ENCODE data around the gene ARHGAP23.

ARHGAP23 gene

DNA sequence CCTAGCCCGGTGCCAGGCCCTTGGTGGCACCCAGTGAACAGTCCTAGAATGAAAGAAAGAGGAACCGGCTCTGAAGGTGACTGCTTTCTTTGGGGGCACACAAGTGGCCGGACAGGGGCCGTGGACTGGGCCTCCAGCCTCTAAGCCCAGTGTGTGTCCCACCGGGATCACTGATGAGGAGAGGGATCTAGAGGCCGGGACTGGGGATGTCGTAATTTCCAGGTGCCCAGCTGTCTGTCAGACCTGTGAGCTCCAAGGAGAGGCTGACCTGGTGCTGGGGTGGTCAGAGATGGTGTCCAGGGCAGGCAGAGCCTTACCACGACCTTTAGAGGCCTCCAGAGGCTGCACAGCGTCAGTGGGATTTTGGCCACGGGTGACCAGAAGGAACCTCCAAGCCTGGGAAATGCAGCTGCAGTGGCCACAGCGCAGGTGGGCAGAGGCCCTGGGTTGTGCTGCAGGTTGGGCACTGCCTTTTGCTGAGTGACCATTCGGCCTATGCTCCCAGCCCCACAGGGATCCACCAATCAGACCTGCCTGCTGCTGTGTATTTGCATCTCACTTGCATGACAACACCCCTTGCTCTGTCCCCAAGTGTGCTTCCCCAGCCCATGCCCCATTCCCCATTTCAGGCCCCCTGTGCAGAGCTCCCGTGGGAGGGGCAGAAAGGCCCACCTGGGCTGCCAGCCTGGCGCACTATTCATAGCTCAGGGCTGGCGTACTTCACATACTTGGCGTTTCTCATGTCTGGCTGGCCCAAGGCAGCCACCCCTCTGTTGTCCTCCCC, 12.5 kb downstream of the ARHGAP23 start:
- DNase-seq, result no peak

DNA sequence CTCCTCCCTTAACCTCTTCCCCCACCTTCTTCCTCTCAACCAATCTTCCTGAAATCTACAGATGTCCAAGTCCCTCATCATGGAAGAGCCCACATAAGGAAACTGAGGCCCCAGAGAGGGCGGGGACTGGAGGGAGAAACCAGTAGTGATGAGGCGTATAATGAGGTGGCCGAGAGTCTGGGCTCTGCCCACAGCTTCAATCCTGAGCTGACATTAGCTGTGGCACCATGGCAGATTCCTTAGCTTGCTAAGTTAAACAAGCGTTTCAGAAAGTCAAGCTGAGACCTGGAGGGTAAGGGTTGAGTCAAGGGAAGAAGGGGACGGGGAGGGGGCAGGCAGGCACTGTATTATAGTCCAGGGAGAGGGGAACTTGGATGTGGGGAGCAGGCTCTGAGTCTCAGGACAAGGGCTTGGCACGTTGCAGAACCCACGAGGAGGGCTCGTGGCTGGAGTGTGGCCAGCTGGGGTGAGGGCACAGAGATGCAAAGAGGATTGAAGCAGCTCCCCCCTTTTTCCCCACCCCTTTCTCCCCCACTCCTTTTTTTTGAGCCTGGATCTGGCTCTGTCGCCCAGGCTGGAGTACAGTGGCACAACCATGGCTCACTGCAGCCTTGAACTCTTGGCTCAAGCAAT, 13.3 kb downstream of the ARHGAP23 start:
- DNase-seq, result peak in 14 of 56 donors; percentile 16 to 56 (median 32)

GRCh38 chr17:38442548-38442947, 14.3 kb downstream of the ARHGAP23 start:
- DNase-seq, result no peak

- no peak for DNase-seq
These were observed 15.2 kb downstream of the ARHGAP23 start for GRCh38 chr17:38443356-38444031.

GRCh38 chr17:38444151-38444550, 15.9 kb downstream of the ARHGAP23 start:
- peak in 51 of 56 donors; percentile 18 to 87 (median 55) for DNase-seq

DNA sequence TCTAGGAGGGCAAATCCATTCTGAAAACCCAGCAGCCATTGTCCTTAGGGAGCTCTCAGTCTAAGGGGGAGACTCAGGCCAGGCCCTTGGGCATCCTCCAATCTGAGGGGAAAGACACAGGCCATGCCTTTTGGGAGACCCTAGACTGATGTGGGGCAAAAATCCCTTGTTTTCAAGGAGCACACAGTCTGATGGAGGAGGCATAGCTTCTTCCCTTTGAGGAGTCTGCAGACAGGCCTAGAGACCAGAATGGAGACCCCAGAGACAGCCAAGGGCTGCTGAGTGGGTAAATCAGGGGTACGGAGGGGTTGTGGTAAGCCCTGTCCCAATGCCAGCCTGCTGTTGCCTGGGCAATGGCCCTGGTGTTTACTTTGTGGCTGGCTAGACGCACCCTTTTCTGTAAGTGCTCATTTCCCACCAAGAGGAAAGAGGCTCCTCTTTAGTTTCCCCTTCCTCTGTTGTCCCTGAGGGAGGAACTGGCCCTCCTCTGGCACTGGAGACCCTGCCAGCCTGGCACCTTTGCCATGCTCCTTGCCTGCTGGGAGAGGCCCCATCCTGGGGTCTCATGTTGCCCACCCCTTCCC, 19.3 kb downstream of the ARHGAP23 start:
- DNase-seq, result no peak

DNA sequence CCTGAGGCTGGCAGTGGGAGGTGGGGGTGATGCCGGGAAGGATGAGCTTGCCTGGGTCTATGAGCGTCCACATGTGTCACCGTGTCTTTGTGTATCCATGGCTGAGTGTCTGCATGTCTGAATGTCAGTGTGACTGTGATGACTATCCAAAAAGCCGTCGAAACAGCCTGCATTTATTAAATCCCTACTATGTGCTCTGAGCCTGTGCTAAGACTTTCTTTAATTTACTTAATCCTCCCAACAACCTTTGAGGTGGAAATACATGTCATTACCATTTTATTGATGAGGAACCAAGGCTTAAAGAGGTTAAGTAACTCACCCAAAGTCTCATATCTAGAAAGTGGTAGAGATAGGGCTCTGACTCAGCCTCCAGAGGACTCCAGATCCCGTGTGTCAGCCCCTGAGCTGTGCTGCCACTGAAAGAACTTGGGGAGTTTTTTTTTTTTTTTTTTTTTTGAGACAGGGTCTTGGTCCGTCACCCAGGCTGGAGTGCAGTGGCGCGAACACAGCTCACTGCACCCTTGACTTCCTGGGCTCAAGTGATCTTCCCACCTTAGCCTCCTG, 20.0 kb downstream of the ARHGAP23 start:
- no peak for DNase-seq

GRCh38 chr17:38449364-38449763, 21.1 kb downstream of the ARHGAP23 start:
- DNase-seq, result no peak

DNA sequence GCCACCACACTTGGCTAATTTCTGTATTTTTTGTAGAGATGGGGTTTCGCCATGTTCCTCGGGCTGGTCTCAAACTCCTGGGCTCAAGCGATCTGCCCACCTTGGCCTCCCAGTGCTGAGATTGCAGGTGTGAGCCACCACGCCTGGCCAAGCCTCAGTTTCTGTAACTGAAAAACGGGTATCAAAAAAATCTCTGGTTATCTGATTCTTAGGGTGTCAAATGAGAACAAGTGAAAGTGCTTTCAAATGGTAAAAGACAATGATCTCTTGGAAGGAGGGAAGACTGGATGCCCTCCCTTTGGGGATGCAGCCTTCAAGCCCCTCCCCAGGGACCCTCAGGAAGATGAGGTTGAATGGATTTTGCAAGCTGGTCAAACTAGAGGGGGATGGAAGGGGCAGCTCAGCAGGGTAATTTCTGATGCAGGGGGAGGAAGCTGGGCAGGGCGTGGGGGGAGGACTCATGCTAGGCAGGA, 22.3 kb downstream of the ARHGAP23 start:
- no peak for DNase-seq

DNA sequence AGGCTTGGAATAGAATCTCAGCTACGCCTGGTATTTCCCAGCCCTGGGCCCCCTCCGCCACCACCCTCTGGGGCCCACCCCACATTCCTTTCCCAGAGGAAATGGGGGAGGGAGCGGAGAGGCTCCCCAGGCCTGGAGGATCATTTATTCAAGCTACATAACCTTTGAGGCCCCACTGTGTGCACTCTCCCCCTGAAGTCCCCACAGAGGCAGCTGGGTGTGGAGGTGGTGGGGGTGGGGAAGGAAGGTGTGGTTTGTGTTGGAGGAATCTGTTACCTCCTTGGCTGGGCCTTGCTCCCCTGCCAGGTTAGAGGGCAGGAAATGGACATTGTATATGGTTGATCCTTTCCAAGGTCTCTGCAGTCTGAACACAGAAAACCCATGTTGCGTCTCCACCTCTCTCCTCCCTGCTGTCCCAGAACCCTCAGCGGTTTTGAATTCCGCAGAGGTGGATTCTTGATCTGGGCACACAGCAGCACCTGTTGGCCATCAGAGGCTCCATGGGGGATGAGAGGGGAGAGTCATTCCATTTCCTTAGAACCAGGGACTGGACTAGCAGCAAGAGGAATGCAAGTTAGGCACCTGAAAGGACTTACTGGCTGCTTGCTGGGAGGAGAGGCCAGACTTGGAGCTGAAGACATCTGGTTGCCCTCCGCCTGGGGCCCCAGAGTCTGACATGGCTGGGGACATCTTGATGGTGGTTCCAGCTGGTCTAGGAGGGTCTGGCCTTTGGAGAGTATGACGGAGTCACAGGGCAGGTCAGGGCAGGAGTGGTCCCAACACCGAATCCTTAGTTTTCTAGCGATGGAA, 23.0 kb downstream of the ARHGAP23 start:
- DNase-seq, result no peak

DNA sequence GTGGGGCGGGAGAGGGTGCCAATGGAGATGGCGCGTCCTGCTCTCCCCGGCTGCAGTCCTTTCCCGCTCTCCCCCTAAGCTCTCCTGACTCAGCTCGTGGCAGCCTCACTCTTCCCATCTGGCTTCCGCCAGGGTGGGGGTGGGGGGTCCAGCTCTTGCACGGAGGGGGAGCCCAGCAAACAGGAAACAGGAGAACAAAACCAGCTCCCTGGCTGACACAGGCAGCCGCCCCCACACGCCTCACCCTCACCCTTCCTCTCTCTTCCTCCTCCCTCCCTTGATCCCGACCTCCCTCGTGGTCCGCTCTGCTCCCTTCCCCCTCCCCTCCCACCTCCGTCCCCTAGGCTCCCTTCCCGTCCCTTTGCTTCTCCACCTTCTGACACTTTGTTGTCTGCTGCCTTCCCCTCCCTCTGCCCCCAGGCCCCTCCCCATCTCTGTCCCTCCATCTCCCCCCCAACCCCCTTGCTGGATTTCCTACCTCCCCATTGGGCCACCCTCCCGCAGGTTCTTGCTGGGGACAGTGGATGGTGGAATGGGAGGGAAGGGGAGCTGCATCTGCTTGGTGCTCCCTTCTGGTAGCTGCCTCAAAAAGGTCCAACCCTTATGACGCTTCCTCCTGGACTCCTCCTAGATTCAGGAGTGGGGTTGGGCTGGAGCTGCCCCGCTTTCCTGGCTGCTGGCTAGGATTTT, 23.7 kb downstream of the ARHGAP23 start:
- peak in 16 of 56 donors; percentile 13 to 46 (median 29) for DNase-seq

- no peak for DNase-seq
These were observed 24.5 kb downstream of the ARHGAP23 start for GRCh38 chr17:38452719-38453118.

GRCh38 chr17:38453951-38454421, 25.7 kb downstream of the ARHGAP23 start:
- peak in 7 of 56 donors; percentile 52 to 62 (median 57) for DNase-seq

DNA sequence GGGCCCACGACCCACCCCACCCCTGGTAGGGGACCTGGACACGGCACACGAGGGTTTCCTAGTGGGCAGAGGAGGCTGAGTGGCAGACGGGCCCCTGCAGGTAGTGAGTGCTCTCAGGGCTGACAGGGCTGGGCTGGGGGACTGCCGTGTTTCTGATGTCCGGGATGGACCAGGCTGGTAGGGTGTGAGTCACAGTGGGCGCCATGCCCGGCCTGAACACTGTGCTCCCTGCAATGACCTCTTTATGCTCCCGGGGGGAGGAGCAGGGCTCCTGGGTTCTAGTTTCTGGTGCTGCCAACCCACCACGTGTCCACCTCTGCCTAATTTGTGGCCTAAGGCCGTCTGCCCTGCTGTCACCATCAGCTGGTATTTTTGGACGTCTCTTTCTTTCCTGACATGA, 26.3 kb downstream of the ARHGAP23 start:
- peak; percentile 44 to 96 (median 81) for DNase-seq

GRCh38 chr17:38455288-38455915, 27.1 kb downstream of the ARHGAP23 start:
- DNase-seq, result no peak

DNA sequence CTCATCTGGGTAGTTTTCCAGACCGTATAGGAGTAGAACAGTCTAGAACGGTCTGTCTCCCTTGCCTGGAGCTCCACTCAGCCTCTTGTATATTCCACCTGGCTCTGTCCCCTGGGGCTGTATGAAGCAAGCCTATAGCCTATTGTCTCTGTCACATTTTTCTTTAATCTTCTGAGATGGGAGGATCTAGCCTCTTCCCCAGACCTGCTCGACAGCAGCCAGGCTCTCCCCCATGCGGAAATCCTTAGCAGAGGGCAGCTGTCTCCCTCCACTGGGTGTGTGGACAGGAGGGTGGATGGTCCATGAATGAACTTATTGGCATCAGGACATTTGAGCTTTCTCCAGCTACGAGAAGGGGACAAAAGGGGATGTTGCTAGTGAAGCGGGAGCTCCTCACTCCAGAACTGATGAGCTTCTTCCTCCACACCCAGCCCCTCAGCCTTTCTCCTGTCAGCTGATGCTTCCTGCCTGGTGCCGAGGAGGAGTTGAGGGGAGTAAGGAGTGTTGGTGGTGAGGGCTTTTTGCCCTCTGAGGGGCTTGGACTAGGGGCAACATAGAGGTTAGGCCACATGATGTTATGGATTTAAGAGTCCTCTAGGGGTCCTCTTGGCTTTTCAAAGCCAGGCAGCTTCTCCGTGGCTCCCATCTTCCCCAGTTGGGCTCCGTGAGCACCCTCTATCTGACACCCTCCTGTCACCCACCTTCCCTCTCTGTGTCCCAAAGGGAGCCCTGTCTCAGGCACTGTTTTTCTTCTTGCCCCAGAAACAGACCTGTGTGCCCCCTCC, 28.0 kb downstream of the ARHGAP23 start:
- no peak for DNase-seq

DNA sequence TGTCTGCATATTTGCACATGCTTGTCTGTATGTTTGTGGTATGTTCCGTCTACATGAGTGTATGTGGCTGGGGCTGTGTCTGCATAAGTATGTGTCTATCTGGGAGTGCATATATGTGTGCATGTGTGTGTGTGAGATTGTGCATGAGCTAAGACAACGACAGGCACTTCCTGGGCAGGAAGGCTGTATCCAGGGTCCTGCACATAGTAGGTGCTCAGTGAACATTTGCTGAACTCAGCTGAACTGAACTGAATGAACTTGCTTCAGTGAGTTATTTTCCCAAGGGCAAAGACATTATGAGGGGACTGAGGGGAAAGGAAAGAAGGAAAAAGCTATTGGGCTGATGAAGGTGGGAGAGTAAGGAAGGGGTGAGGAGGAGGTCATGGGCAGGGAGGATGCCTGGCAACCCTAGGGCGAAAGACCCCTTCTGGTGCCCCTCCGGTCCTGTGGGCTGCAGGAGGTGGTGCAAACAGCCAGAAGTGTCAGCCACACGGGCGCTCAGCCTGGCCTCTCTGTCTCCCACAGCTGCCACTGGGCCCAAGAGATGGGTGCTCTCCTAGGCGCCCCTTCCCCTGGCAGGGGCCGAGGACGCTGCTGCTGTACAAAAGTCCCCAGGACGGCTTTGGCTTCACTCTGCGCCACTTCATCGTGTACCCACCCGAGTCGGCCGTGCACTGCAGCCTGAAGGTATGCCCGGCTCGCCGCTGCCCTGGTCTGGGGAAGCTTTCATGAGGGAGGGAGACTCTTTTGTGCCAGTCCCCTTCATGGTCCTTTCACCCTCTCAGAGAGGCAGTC, 29.5 kb downstream of the ARHGAP23 start:
- no peak for DNase-seq

- DNase-seq, result no peak
These were observed 30.3 kb downstream of the ARHGAP23 start for GRCh38 chr17:38458521-38458920.
